Stimulated activated CD4-positive, alpha-beta T cell treated with anti-CD3 and anti-CD28 coated beads, Interleukin-15, amount 100 ng/mL, for 24 hours (primary cell): Measurements from ENCODE around the gene LKAAEAR1.

ENCODE experiments used
- DNase-seq: peaks from one replicate; pipeline ENCODE4 v3.0.0-alpha.2; 2020

The LKAAEAR1 gene

DNA sequence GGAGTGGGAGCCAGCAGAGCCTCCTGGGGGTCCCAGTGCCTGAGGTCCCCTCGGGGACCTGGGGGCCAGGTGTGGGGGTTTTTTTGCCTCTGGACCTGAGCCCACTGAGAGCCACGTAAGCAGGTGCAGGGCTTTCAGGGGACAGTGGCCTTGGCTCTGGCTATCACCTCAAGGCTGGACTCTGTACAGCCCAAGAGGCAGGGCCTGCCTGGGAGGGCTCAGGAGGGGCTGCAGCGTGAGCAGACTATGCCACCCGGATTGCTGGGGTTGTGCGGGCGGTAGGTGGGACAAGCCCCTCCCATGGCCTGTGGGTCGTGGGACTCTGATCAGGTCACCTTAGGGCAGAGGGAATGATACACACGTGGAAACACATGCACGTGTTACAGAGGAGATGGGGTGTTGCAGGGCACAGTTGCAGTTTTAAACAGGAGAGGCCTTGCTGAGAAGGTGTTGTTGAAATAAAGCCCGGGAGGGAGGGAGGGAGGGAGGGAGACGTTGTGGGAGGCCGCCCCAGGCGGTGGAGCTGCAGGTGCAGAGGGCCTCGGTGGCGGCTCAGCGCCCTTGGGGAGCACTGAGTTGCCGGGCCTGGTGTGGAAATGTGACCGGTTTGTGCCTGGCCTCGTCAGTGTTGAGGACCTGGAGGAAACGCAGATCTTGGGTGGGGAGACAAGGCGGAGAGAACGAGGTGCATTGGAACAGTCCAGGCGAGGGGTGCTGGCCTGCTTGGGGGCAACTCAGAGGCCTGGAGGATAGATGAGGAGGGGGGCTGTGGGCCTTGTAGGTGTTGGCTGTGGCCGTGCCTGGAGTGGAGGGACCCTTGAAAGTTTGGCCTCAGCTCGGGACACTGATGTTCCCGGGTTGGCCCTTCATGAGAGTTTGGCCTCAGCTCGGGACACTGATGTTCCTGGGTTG, 18.9 kb downstream of the LKAAEAR1 start:
- no peak for DNase-seq

DNA sequence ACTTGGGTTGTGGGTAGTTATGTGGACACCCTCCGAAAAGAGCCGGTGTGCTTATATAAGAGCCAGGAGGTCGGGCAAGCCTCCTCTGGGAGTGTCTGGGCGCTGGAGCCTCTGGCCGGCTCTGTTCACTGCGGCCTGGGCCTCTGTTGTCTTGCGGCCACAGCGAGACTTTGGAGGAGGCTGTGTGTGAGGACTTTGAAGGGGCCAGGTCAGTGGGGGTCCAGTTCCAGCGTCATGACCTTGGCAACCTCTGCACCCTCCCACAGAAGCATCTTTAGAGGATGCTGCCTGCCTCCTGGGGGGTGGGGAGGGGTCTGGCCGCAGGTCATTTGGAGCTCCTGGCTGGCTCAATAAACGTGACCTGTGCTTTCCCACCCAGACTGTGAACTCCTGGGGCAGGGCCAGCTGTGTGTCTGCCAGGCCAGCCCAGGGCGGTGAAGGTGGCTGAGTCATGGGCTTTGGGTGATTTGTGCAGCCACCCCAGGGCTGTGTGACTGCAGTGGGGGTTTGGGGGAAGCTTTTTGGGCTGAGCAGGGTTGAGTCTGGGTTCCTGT, 20.0 kb downstream of the LKAAEAR1 start:
- DNase-seq = no peak

DNA sequence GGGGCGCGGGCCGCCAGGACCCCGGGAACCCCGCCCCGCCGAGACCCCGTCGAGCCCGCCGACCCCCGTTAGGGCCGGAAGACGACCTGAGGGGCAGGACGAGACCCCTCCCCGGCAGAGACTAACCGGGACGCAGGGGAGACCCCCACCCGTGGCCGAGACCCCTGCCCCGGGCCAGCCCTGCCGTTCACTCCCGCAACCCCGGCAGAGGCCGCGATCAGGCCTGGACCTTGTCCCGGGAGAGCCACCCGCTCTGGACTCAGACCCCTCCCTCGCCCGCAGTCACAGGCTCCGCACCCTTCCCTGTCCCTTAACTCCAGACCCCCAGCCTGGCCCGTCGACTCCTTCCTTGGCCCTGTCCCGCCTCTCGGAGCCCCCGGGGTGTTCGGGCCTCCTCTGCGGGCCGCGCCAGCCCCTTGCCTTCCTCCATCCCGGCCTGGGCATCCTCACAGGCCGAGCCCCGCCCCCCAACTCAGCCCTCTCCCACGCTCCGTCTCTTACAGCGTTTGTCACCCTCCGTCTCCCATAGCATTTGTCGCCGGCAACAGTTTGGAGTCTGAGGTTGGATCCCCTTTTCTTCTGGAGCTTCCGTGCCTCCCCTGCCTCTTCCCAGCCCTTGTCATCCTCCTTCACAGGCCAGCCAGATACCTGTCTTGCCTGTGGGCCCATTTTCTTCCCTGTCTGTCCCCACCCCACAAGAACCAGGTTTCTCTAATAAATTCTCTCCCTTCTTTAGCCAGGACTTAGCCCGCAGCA, 20.6 kb downstream of the LKAAEAR1 start:
- DNase-seq = peak; percentile 68

DNA sequence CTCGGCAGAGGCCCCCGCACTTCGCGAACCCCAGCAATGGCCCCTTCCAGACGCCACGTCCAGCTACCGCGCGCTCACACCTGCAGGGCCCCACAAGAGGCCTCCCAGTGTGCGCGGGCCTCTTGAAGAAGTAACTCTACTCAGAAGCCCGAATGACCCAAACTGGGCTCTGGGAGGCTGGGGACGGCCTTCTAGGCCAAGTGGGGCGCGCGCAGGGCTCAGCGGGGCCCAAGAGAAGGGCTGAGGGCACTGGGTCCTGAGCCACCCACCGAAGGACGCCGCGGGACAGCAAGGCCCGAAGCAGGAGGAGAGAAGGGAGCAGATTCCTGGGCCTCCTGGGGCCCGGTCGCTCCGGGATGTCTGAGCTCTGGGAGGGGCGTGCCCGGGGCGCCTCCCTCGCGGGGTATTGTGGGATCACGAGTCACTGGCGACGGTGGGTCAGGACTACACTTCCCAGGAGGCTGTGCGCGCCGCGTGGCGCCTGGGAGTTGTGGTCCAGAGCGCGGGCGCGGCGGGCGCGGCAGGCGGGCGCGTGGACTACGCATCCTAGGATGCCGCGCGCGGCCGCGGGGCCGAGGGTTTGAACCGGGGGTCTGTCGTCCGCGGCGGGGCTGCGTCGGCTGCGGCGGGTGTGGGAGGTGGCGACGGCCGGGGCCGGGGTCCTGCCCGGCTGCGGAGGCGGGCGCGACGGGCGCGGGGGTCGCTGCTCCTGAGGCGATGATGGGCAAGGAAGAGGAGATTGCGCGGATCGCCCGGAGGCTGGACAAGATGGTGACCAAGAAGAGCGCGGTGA, 21.4 kb downstream of the LKAAEAR1 start, which contains the start of gene TCEA2:
Gene TCEA2 (plus strand): TSS at position 603 of the 793 bp plus-strand sequence. CDS start 115 bp downstream, at position 718.
- peak; percentile 98 for DNase-seq

DNA sequence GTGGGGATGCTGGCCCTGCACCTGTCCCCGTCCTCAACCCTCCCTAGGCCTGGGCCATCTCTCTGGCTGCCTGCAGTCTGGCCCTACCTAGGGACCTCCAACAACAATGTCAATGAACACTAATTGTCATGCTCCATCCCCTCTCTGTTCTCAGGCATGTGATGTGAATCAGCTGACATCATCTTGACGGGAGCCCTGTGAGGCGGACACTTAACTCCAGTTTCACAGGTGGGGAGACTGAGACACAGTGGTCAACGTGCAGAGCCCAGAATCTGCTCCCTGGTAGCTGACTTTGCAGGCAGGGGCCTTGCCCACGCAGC, 22.0 kb downstream of the LKAAEAR1 start:
- DNase-seq = no peak

DNA sequence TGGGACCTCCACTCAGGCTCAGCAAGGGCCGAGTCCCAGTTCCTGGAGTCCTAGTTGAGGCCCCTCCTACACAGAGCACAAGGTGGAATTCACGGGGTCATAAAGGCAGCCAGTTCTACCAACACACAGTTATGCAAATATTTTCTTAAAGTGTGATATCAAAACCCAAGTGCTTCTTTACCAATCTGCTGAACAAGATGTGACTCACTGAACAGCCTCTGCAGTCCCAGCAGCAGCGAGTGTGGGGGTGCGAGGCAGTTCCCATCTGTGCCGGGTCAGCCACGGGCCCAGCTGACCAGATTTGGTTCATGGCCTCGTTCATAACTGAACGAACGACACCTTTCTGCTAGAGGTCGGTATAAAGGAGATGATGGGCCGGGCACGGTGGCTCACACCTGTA, 25.7 kb downstream of the LKAAEAR1 start:
- no peak for DNase-seq

DNA sequence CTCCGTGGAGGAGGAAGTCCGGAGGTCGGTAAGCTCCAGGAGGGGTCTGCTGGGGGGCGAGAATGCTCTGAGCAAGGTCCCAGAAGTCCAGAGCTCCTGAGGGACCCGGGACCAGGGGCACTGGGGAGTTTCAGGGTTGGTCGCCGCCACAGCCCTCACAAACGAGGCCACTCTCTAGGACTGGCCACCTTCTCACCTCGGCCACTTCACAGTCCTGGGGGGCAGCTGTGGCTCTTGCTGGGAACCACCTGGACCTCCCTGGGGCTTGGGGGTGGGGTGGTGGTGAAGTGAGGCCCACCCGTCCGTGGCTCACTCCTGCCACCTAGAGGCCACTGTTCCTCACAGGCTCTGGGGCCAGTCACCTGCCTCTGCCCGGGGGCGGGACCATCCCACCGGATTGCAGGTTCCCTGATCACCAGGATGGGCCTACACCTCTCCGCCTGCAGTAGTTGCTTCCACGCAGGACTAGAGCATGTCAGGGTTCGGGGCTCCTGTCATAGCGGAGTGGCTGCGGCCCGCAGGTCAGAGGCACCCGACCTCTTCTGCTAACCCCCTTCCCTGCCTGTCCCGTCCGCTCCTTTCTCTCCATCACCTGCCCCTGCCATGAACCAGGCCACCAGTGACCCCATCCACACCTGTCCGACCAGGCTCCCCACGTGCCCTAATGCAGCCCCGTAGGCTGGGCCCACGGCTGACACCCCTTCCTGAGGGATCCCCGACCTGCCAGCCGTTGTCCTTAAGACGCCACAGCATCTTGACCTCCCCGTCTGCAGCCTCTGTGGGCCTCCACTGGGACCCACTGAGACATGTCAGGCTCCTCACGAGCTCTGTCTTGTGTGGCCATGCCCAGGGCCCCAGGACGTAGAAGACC, 26.3 kb downstream of the LKAAEAR1 start:
- DNase-seq = peak; percentile 91

DNA sequence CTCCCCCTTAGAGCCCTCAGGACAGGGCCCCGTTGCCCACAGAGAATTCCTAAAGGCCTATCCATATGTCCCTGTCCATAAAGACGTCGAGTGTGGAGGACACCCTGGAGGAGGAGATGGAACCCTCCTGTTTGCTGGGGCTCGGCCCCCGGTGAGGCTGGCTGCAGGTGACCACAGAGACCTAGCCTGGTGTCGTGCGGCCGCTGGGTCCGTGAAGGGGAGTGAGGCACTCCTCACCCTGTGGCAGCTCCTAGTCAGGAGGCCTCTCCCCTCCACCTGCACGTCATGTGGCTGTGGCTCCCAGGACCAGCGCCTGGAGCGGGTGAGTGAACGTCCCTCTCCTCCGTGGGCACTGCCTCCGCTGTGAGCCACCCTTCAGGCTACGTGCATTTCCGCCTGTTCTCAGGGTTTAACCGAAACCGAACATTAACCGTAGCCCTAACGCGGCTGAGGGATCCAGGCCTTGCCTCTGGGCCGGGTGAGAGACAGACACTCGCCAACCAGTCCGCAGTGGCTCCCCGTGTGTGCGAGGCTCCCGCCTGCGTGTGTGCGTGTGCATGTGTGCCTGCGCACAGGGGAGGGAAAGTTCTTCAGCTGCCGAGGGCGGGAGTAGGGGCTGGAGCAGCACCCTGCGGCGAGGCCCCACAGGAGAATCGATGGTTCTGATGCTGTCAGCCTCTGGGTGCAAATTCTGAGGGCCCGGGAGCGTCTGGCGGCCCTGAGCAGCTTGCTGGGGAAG, 27.1 kb downstream of the LKAAEAR1 start:
- peak; percentile 40 for DNase-seq

DNA sequence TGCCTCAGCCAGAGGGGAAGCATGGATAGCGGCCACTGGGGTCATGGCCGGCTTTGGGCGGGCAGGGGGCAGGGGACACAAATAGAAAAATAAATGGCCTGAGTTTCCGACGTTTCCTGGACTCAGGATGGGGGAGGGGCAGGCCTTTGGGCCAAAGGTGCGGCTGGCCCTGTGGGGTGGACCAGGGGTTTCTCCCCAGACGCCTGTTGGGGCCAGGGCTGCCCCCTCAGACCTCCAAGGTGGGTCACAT, 27.6 kb downstream of the LKAAEAR1 start:
- no peak for DNase-seq

DNA sequence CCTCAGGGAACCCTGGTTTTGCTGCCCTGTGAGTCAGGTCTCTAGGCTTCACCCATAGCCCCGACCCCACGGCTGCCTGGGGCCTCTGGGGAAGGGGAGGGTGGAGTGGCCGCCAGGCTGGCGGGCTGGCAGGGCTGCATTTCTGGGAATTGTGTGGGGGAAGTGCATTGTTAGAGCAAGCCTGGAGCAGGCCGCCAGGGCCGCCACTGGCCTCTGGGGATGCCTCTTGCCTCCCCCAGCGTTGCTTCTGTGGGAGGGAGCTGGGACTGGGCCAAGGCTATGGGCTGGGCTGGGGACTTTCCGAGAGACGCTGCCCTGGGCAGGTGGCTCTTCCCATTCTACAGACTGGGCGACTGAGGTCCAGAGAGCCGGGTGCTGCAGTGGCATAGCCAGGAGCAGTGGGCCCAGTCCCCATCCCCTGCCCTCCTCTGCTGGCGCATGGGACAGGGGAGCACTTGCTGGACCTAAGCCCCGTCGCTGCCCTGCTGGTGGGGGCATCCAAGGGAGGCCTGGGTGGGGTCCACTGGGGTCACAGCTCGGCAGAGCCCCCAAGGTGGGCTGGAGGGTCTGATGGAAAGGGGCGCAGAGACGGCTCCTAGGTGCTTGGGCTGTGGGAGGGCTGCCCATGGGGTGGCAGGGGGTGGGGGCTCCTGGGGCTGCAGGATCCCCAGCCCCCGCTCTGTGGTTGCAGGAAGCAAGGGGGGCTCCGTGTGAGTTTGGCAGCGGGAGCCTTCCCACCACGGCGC, 28.1 kb downstream of the LKAAEAR1 start:
- DNase-seq = no peak

DNA sequence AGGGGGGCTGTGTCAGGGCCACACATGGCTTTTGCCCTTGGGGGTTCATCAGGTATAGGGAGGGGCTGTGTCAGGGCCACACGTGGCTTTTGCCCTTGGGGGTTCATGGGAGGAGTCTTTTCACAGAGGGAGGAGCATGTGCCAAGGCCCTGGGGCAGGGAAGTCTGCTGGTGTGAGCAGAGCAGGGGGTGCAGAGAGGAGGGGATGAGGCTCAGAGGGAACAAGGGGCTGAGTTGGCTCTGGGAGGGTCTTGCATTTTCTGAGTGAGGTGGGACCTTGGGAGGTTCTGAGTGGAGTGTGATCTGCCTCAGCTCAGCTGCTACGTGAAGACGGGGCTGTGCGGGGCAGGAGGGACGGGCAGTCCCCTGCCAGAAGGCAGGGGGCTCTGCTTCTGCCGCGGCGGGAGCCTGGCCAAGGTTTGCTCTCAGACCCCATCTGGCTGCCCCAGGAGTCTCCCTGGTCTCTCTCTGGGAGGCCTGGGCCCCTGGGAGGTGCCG, 28.8 kb downstream of the LKAAEAR1 start:
- DNase-seq = no peak

DNA sequence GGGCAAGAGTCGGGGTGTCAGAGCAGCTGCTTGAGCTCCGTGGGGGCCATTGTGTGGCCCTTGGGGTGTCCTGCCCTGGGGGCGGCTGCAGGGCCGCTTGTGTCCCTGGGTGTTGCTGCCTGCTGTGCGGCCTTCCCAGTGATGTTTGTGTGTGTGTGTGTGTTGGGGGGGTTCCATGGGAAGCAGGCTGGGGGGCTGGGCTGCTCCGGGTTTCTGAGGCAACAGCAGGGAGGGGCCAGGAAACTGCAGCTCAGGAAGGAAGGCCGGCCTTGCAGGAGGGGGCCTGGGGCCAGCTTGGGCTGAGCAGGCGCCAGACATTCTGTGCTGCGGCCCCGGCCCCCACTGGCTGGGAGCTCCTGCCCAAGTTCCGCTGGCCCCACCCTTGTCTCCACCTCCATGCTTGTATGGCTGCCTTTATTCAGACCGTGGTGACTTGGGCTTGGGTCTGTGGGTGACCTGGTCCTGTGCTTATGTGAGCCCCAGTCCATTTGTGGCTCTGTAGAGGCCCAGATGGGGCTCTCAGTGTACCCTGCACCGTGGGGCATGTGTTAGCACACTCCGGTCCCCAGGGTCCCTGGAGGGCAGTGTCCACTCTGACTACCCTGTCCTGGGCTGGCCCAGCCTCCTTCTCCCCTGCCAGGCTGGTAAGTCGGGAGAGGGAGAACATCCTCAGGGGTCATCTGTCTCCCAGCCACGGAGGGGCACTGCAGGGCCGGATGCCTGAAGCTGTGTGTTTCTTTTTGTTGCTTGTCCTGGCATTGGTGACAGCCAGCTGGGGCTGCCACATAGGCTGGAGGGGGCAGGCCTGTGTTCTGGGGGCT, 30.1 kb downstream of the LKAAEAR1 start:
- no peak for DNase-seq

DNA sequence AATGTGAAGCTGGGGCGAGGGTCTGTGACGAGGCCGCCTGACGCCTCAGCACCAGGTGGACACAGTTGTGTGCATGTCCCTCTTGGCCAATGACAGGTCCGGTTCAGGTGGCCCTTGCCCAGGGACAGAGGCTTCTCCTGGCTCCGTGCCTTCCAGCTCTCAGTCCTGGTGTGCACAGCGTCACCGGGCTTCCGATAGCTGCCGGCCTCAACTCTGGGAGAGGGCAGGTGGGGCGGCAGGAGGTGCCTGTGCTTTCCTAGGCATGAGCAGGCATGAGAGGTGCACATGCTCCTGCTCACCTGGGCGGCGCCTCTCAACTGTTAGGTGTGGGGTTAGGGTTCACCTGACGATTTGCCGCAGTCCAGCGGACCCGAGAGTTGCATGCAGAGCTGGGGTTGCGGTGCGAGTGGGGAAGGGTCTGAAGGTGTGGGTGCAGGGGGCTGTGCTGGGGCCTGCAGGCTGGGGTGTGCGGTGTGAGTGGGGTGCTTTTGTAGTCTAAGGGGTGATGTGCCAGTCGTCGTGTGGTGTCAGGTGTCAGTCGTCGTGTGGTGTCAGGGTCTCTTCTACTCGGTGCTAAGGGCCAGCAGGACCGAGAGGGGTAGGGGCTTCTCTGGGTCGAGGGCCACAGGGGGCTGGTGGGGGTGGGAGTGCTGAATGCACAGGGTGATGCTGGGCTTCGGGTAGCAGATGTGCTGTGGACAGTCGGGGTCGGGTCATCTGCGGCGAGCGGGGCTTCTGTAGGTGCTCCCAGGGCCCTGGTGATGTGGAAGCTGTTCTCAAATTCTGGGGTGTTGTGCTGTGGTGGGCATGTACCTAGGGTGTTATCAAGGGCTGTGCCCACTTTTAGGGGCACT, 31.0 kb downstream of the LKAAEAR1 start:
- no peak for DNase-seq

DNA sequence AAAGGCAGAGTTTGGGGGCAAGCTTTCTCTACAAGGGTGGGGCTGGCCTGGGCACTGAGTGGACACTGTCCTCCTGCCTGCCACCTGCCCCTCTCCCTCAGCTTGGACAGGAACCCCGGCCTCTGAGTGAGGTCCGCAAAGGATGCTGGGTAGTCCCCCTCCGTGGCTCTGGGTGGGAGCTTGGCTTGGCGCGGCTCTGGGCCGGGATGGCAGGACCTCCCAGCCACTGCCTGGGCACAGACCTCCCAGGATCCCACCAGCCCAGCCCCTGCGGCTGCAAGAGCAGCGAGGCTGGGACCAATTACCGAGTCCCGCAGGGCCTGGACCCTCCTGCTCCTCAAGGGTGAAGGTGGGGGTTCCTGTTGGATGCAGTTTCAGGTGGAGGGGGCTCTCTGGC, 31.9 kb downstream of the LKAAEAR1 start:
- DNase-seq = no peak

DNA sequence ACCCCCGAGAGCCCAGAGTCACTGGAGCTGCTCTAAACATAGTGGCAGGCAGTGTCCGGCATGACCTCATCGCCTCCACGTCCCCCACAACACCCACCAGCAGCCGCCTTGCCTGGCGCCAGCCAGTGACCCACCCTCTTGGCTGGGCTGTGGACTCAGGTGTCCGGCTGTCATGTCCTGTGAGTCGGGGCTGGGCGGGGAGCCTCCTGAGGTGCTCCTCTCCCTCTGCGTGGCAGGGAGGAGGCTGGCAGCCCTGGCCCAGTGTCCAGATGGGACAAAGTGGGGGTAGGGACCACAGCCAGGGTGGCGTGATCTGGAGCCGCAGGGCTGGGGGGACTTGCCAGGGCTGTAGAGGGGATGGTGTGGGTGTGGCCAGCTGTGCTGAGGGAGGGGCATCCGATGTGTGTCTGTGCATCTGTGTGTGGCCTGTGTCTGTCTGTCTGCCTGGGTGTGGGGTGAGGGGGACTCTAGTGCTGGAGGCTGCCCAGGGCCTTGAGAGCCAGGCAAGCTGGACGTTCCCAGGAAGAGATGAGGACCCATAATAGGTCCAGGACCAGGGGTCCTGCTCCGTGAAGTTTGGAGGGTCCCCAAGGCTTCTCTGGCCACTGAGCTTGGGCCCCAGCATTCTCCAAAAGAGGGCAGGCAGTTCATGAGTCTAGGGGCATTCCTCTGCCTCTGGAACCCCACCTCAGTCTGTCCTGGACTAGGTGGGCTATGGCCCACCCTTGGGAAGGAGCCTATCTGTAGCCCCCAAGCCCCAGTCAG, 32.5 kb downstream of the LKAAEAR1 start:
- DNase-seq = no peak

DNA sequence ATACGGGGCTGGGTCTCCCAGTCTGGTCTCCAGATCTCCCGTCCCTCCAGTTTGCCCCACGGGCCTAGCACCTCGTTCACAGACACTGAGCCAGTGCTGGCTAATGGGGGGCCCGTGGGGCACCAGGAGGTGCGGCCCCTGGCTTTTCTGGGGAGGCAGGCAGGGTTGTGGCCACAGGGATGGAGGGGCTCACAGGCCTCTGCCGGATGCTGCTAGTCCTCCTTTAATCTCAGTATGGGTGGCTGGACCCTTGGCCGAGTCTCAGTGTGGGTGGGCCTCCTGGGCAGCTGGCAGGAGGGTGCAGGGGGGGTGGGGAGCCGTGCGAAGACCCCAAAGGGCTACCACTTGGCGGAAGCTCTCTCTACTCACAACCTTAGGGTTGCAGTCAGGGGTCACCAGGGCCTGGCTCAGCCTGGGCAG, 33.2 kb downstream of the LKAAEAR1 start:
- DNase-seq = no peak

DNA sequence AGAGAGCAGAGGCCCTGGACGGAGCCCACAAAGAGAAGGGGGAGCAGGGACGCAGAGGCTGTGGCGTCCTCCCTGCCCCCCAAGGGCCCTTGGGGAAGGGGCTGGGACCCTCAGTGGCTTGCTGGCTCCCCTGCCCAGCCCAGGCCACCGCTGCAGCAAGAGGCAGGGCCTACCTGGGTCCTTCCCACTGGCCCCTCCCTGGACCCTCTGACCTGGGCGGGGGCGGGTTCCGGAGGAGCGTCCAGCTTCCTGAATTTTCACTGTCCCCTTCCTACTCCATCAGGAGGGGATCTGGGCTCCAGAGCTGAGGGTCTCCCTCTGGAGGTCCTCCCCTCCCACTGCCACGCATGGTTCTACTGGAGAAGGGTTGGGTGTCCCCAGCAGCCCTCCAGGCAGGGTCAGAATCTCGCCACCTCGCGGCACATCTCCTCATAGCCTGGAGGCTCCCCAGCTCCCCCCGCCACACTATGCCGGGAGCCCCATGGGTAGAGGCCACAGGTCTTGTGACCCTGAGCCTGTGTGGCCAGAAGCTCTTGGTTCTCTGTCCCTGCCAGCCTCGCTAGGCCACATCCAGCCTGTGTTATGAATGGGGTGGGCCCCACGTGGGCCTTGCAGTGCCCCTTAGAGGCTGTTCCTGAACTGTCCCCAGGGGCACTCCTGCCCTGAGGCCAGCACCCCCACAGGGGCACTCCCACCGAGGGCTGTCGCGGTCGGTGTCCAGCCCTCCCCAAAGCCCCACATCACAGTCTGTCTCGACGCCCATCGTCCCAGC, 33.8 kb downstream of the LKAAEAR1 start:
- DNase-seq = no peak
